ENCODE data around the gene BOK. TPM values are rescaled to one million over a fixed set of nuclear protein-coding genes. Genes with fewer than 3 reads are reported as not detected.

BOK gene
- total and polyA plus RNA-seq, 2 donors (not counting 3 experiments of a cell fraction or from before 2014, with no cell fraction given): 76.0 to 95.5 TPM

DNA sequence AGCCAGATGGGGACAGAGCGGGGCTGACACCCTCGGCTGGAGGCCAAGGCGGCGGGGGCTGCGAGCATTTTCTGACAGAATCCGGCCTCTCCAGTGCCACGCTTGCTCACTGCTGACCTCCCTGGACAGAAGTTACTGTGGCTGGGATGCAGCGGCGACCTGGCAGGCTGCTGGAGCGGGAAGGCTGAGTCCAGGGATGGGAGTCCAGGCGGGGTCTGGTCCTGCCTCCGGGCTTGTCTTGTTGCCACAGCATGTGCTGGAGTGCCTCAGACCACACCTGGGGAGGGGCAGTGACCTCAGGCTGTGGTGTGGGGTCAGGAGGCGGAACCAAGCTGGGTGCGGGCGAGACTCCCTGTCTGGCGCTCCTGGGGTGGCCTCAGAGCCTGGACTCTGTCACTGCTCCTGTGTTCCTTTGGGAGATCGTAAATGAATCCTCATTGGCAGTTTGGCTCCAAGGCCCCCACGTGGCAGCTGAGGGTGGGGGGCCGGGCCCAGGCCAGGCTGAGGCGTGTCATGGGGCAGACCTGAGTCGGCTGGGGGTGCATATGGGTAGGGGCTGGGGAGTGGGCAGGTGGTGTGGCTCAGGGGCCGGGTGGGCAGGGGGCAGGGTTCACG is 5.5 kb downstream of the BOK start:
- CTCF ChIA-PET: interaction anchor here (1.1 to 1.9 kb wide), 2 partner anchors 12 to 56 kb away, joined by 3 to 7 read pairs; partner anchors contain the start of gene STK25
- FAIRE-seq (no peak), DNase-seq (ENCODE audit: low read depth, low spot score) (no peak)
- Histone ChIP-seq H4K20me1 (replicated peaks; ENCODE audit: control insufficient read depth, extremely low read depth, insufficient read depth, low read length) (no peaks in the 10 kb centered on the region), H3K9me1 (replicated peaks; ENCODE audit: control insufficient read depth, extremely low read depth, insufficient read depth, low read length) (no peaks in the 10 kb centered on the region), H3K4me2 (ENCODE audit: insufficient read depth, low read length) (no peak overlapping the region), H3K79me2 (ENCODE audit: control insufficient read depth, insufficient read depth, low read length) (peaks cover 50% of the 10 kb centered on the region), H3K9me3 (replicated peaks; ENCODE audit: control insufficient read depth, insufficient read depth, low read length) (no peaks in the 10 kb centered on the region), H3K36me3 (ENCODE audit: control insufficient read depth in 2 of 2, extremely low read depth in 1 of 2, insufficient read depth in 2 of 2, low read length in 2 of 2) (peaks cover 5 to 25% of the 10 kb centered on the region in 2 experiments), H2AFZ (ENCODE audit: low read depth, low read length) (no peak overlapping the region), H3K4me1 (ENCODE audit: control insufficient read depth, extremely low read depth, insufficient read depth, low read length) (peaks cover 25% of the 10 kb centered on the region), H3K27me3 (ENCODE audit: control insufficient read depth in 2 of 2, insufficient read depth in 2 of 2, low read length in 2 of 2) (no peaks in the 10 kb centered on the region), H3K27ac (ENCODE audit: insufficient read depth, low read depth, low read length) (no peak overlapping the region), H3K4me3 (replicated peaks in 1 of 3; ENCODE audit: insufficient read depth in 1 of 3, low read depth in 1 of 3, low read length in 3 of 3) (no peak overlapping the region), H3K9ac (replicated peaks; ENCODE audit: extremely low read depth, insufficient read depth, low read length) (no peak overlapping the region)
- POLR2A ChIA-PET: no interaction called here
- intact Hi-C loops (cut with micrococcal nuclease): no loop called here
- TF ChIP-seq, protein P1, sequence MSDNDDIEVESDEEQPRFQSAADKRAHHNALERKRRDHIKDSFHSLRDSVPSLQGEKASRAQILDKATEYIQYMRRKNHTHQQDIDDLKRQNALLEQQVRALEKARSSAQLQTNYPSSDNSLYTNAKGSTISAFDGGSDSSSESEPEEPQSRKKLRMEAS (IDR thresholded peaks at IDR 0.05; ENCODE audit: insufficient read depth, insufficient read length): no peak
- TF ChIP-seq POLR2A (IDR thresholded peaks at IDR 0.05; ENCODE audit: low read depth, low read length) (no peak), POLR2AphosphoS5 (IDR thresholded peaks at IDR 0.05; ENCODE audit: insufficient read depth, low read depth, low read length) (no peak), MYC (IDR thresholded peaks at IDR 0.05; ENCODE audit: low read depth, low read length) (no peak), FOS (IDR thresholded peaks at IDR 0.05; ENCODE audit: borderline replicate concordance, insufficient read depth, low read length) (no peak), GATA2 (IDR thresholded peaks at IDR 0.05; ENCODE audit: insufficient read depth, insufficient read length, low read depth, low read length) (no peak), JUN (IDR thresholded peaks at IDR 0.05; ENCODE audit: borderline replicate concordance, insufficient read depth, insufficient read length, low read depth) (no peak), EZH2 (IDR thresholded peaks at IDR 0.05; ENCODE audit: borderline replicate concordance, low read depth, low read length, severe bottlenecking) (no peak)
- TF ChIP-seq, protein P2, sequence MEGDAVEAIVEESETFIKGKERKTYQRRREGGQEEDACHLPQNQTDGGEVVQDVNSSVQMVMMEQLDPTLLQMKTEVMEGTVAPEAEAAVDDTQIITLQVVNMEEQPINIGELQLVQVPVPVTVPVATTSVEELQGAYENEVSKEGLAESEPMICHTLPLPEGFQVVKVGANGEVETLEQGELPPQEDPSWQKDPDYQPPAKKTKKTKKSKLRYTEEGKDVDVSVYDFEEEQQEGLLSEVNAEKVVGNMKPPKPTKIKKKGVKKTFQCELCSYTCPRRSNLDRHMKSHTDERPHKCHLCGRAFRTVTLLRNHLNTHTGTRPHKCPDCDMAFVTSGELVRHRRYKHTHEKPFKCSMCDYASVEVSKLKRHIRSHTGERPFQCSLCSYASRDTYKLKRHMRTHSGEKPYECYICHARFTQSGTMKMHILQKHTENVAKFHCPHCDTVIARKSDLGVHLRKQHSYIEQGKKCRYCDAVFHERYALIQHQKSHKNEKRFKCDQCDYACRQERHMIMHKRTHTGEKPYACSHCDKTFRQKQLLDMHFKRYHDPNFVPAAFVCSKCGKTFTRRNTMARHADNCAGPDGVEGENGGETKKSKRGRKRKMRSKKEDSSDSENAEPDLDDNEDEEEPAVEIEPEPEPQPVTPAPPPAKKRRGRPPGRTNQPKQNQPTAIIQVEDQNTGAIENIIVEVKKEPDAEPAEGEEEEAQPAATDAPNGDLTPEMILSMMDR (IDR thresholded peaks at IDR 0.05; ENCODE audit: extremely low read depth in 1 of 2, insufficient read depth in 1 of 2, low read depth in 1 of 2, low read length in 2 of 2): no peak
- dilution Hi-C loops (cut with MboI; ENCODE audit: extremely low pct_ligation_motif_present, low sequenced_read_pairs): no loop called here
- BruUV-seq (replicated peaks): no TSS peak
